ENCODE data around the gene POTEM.
"Not testable (repeated sequence)": the region's sequence is repeated elsewhere in the genome, so short reads cannot be mapped to it uniquely, and the experiment has no call there.

DNA sequence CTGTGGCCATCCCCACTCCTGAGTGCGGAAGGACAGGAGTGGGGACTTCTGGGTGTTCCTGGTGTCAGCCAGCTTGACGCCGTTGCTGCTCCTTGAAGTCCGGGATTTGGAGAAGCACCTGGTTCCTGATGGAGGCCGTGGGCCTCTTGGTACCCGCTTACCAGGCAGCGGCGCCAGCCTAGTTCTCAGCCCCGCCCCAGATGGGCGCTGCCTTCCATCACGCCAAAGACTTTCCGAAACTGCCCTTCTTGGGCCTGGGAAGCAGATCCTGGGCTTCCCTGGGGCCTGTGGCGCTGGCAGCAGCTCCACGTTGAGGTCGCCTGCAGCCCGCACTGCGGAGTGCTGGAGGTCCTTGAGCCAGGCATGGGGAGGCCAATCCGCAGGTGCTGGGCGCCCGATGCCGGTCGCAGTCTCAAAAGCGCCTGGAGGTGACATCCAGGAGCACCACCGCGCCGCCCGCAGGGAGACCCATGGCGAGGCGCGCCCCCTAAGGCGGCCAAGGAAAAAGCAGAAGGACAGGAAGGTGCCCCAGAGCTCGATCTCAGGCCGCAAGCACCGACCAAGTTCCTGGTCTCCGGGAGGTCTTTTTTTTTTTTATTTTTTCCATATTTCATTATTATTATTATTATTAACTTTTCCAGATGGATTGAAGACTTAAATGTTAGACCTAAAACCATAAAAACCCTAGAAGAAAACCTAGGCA, 59.6 kb downstream of the POTEM start:
- not testable (repeated sequence) for TF ChIP-seq POLR2A (IDR thresholded peaks at IDR 0.05)
- TF ChIP-seq, protein P1, sequence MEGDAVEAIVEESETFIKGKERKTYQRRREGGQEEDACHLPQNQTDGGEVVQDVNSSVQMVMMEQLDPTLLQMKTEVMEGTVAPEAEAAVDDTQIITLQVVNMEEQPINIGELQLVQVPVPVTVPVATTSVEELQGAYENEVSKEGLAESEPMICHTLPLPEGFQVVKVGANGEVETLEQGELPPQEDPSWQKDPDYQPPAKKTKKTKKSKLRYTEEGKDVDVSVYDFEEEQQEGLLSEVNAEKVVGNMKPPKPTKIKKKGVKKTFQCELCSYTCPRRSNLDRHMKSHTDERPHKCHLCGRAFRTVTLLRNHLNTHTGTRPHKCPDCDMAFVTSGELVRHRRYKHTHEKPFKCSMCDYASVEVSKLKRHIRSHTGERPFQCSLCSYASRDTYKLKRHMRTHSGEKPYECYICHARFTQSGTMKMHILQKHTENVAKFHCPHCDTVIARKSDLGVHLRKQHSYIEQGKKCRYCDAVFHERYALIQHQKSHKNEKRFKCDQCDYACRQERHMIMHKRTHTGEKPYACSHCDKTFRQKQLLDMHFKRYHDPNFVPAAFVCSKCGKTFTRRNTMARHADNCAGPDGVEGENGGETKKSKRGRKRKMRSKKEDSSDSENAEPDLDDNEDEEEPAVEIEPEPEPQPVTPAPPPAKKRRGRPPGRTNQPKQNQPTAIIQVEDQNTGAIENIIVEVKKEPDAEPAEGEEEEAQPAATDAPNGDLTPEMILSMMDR (IDR thresholded peaks at IDR 0.05): not testable (repeated sequence)

Measured in right lobe of liver (tissue), 4 donors.